GM12891 (cell line): Measurements from ENCODE around the gene LYST.
"Not testable (repeated sequence)": the region's sequence is repeated elsewhere in the genome, so short reads cannot be mapped to it uniquely, and the experiment has no call there.

Experiments
- DNase-seq: peaks from one replicate; pipeline ENCODE4 v3.0.0; 2011; ENCODE audit warnings: low spot score; ENCODE audit not compliant: insufficient read length
- FAIRE-seq: peaks from 2 replicates; lab custom pipeline; 2011; peaks lifted over from hg19 to GRCh38; lab: Jason Lieb, UNC
- PAX5 ChIP-seq: IDR thresholded peaks from 2 replicates; pipeline ENCODE4 v1.6.1; 2011; ENCODE audit warnings: low read length, moderate library complexity, mild to moderate bottlenecking; ENCODE audit not compliant: insufficient read depth, severe bottlenecking
- POLR2A ChIP-seq: IDR thresholded peaks from 2 replicates; pipeline ENCODE4 v1.6.1; 2011; ENCODE audit warnings: low read depth, low read length, control low read depth
- POLR2AphosphoS5 ChIP-seq: IDR thresholded peaks from 2 replicates; pipeline ENCODE4 v1.6.1; 2011; ENCODE audit warnings: low read depth, low read length, control low read depth
- POU2F2 ChIP-seq: IDR thresholded peaks from 2 replicates; pipeline ENCODE4 v1.6.1; 2011; ENCODE audit warnings: low read depth, mild to moderate bottlenecking, control low read depth, low read length, moderate library complexity
- SPI1 ChIP-seq: IDR thresholded peaks from 2 replicates; pipeline ENCODE4 v1.6.1; 2011; ENCODE audit warnings: low read depth, low read length, control low read depth
- TAF1 ChIP-seq: IDR thresholded peaks from 2 replicates; pipeline ENCODE4 v1.6.1; 2011; ENCODE audit warnings: low read depth, low read length, control low read depth

The LYST gene

DNA sequence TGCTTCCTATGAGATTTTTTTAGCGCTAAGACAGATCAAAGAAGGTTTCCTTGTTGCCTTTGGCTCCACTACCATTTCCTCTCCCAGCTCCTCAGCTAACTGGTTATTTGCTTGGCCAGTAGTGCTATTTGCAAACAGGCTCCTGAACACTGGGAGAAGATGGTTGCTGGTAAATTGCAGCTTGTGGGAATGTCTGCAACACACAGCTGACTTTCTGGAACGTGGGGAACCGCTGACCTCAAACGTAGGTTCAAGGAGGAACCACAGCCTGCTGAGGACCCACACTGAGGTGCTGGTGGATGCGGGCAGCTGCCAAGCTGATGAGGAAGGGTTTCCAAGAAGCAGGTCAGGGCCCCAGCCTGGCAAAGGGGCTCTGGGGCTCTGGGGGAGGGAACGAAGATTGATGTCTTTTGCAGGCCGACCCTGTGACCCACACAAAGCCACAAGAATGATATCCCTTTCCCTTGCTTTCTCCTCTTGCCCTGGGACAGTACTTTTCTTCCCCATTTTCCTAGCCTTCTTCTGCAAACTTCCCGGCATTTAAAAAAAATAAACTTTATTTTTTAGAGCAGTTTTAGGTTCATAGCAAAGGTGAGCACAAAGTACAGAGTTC, 241.9 kb downstream of the LYST start:
- FAIRE-seq (no peak), DNase-seq (no peak)
- TF ChIP-seq SPI1 = no peak
- no peak for TF ChIP-seq TAF1
- no peak for TF ChIP-seq POLR2AphosphoS5
- no peak for TF ChIP-seq PAX5
- no peak for TF ChIP-seq POLR2A
- no peak for TF ChIP-seq POU2F2

DNA sequence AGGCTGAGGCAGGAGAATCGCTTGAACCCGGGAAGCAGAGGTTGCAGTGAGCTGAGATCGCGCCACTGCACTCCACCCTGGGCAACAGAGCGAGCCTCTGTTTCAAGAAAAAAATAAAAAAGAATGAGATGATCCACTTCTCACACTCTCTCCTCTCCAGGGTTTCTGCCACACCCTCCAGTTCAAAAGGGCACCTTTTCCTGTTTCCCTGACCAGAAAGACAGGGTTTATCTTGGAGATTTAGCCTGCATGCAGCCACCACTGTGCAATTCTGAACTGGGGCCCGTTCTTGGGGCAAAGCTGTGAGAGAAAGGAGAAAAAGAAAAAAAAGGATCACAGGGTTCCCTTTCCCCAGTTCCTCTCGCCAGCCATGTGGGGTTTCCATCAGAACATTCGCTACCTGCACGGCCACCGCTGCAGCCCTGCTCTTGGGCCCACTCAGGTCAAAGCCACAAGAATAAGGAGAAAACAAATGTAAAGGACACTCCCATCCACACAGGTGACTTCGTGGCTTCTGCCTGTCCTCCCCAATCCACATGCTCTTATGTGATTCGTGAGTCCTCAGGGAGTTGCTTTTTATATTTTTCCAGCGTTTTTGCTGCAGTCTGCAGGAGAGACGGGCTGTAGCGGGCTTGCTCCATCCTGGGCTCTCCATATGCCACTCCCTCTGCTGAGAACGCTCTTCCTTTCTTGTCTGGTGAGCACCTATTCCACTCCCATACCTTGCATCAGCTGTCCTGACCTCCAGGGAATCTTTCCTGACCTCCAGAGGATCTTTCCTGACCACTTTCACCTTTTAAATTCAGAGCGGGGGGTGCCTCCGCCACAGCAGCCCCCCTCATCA, 243.5 kb downstream of the LYST start:
- no peak for FAIRE-seq
- TF ChIP-seq SPI1 = no peak
- no peak for TF ChIP-seq POLR2A
- TF ChIP-seq POU2F2 = no peak
- DNase-seq = no peak

DNA sequence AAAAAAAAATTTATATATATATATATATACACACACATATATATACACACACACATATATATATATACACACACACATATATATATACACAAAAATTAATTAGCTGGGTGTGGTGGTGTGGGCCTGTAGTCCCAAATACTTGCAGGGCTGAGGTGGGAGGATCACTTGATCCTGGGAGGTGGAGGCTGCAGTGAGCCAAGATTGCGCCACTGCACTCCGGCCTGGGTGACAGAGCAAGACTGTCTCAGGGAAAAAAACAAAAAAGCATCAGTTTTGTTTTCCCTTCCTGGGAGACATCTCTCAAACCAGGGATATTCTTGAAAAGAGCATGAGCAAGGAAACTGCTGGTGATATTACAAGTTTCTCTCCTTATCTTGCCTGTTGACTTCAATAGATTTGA, 247.6 kb downstream of the LYST start:
- FAIRE-seq, DNase-seq: not testable (repeated sequence)

DNA sequence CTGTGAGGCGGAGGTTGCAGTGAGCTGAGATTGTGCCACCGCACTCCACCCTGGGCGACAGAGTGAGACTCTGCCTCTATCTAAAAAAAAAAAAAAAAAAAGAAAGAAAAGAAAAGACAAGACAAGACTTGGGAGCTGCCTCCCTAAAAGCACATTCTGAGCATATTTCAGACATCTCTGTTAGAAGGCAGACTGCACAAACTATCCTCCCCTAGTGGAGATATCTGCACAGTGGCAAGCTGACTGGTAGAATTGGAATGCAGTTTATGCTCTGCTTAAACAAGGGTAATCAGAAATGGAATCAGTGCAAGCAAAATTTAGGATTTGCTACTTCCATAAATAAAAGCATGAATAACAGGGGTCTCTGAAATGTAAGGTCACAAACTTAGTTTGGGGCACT, 248.9 kb downstream of the LYST start:
- DNase-seq = no peak
- FAIRE-seq = no peak
- TF ChIP-seq SPI1 (no peak), POU2F2 (no peak)

GRCh38 chr1:235617140-235617539, 249.6 kb downstream of the LYST start:
- DNase-seq (no peak), FAIRE-seq (no peak)
- TF ChIP-seq POU2F2 (no peak), POLR2A (no peak), TAF1 (no peak), POLR2AphosphoS5 (no peak), PAX5 (no peak)

DNA sequence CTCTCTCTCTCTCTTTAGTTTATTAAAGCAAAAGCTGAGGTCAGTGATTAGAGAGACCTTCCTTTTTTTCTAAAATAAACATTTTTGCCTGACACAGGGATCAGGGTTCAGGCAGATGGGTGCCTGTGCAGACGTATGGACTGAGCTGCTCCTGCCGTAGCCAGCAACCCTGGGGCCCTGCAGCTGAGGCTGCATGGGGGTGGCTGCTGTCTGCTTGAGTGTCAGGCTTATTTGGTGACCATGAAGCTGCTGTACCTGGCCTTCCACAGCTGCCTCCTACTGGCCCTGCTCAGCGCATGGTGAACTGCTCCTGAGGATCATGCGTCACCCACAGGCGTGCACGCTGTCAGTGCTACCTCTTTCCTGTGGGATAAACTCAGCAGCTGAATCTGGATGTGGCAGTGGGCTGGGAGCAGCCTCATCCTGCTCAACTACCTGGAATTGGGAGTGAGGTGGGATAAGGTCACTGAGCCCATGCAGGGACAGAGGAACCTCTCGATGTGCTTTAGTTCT, 252.2 kb downstream of the LYST start:
- DNase-seq = no peak
- FAIRE-seq = no peak
- no peak for TF ChIP-seq POLR2AphosphoS5
- TF ChIP-seq SPI1 = no peak
- no peak for TF ChIP-seq TAF1
- no peak for TF ChIP-seq POLR2A

DNA sequence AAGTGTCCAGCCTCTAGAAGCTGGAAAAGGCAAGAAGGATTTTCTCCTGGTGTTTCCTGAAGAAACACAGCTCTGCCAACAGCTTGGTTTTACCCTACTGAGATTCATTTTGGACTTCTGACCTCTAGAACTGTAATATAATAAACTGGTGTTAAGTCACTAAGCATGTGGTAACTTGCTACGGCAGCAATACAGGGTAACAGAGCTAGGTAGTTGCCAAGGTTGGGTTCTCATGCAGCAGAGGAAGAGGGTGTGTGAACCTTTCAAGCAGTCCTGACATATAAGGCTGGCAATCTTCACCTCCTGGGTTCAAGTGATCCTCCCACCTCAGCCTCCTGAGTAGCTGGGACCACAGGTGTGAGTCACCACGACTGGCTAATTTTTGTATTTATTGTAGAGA, 253.1 kb downstream of the LYST start:
- DNase-seq (no peak), FAIRE-seq (no peak)
- TF ChIP-seq PAX5 (no peak), POLR2AphosphoS5 (no peak), SPI1 (no peak), POU2F2 (no peak), POLR2A (no peak), TAF1 (no peak)

DNA sequence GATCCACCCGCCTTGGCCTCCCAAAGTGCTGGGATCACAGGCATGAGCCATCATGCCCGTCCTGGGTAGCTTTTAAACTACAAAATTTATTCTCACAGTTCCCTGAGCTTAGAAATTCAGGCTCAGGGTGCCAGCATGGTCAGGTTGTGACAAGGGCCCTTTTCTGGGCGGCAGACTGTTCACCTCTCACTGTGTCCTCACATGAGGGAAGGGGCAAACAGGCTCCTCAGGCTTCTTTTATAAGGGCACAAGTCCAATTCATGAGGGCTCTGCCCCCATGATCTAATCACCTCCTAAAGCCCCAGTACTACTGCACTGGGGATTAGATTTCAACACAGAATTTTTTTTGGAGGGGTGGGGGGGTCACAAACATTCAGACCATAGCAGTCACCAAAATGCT, 253.9 kb downstream of the LYST start:
- TF ChIP-seq POU2F2 (no peak), SPI1 (no peak), TAF1 (no peak)
- FAIRE-seq (no peak), DNase-seq (no peak)
